ENCODE results near the gene PWWP2A.
"Not testable (repeated sequence)": the region's sequence is repeated elsewhere in the genome, so short reads cannot be mapped to it uniquely, and the experiment has no call there.

PWWP2A gene

DNA sequence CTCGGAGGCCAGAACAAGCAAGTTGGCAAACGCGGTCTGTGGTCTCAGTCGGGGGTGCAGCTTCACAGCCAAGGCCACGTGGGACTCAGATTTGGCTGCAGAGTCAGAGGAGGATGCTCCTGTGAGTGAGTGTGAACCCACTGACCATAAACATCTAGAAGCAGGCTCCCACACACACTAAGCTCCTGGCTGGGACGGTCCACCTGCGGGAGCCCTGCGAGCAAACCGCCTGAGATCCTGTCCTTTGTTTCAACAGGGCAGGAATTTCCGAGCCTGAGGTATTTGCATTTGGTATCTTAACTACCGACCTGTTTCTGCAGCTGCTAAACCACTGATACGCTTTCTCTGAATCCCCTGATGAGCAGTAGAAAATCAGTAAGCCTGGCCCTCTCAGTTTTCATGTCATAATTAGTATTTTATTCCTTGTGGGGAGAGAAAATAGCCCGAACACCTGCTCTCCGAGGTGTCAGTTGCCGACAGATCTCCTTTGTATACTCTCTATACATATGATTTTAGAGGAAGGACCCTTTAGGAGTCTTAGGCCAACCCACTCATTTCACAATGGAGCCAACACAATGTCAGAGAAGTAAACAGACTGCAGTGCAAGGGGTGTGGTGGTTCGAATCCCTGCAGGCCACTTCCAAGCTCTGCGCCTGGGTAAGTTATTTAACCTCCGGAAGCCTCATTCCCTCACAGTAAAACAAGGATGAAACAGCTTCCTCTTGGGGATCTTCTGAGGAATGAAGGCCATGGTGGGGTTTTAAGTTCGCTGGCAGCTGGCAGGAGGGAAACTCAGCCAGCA, 40.9 kb upstream of the PWWP2A start:
- DNase-seq (ENCODE audit: insufficient read length, low spot score) (no peak), FAIRE-seq (peak; percentile 69)
- TF ChIP-seq SPI1 (IDR thresholded peaks at IDR 0.05; ENCODE audit: low read depth, low read length): no peak
- TF ChIP-seq POU2F2 (IDR thresholded peaks at IDR 0.05; ENCODE audit: low read depth, low read length): no peak
- TF ChIP-seq TAF1 (IDR thresholded peaks at IDR 0.05; ENCODE audit: low read depth, low read length): no peak
- TF ChIP-seq PAX5 (IDR thresholded peaks at IDR 0.05; ENCODE audit: insufficient read depth, low read length, severe bottlenecking): no peak
- TF ChIP-seq POLR2A (IDR thresholded peaks at IDR 0.05; ENCODE audit: low read depth, low read length): no peak
- TF ChIP-seq POLR2AphosphoS5 (IDR thresholded peaks at IDR 0.05; ENCODE audit: low read depth, low read length): no peak

DNA sequence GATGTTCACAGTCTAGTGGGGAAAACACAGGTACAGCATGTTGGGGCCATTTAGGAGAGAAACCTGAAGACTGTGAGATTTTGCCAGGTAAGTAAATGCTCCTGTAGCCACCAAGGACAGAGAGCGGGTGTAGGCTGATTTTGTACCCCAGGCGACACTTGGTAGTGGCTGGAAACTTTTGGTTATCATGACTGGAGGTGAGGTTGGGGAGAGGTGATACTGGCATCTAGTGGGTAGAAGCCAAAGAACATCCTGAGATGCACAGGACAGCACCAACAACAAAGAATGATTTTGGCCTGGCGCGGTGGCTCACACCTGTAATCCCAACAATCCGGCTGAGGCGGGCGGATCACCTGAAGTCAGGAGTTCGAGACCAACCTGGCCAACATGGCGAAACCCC, 38.8 kb upstream of the PWWP2A start:
- DNase-seq (ENCODE audit: insufficient read length, low spot score): no peak
- no peak for FAIRE-seq
- TF ChIP-seq POLR2AphosphoS5 (IDR thresholded peaks at IDR 0.05; ENCODE audit: low read depth, low read length) (no peak), POU2F2 (IDR thresholded peaks at IDR 0.05; ENCODE audit: low read depth, low read length) (no peak), TAF1 (IDR thresholded peaks at IDR 0.05; ENCODE audit: low read depth, low read length) (no peak), SPI1 (IDR thresholded peaks at IDR 0.05; ENCODE audit: low read depth, low read length) (no peak), POLR2A (IDR thresholded peaks at IDR 0.05; ENCODE audit: low read depth, low read length) (no peak), PAX5 (IDR thresholded peaks at IDR 0.05; ENCODE audit: insufficient read depth, low read length, severe bottlenecking) (no peak)

DNA sequence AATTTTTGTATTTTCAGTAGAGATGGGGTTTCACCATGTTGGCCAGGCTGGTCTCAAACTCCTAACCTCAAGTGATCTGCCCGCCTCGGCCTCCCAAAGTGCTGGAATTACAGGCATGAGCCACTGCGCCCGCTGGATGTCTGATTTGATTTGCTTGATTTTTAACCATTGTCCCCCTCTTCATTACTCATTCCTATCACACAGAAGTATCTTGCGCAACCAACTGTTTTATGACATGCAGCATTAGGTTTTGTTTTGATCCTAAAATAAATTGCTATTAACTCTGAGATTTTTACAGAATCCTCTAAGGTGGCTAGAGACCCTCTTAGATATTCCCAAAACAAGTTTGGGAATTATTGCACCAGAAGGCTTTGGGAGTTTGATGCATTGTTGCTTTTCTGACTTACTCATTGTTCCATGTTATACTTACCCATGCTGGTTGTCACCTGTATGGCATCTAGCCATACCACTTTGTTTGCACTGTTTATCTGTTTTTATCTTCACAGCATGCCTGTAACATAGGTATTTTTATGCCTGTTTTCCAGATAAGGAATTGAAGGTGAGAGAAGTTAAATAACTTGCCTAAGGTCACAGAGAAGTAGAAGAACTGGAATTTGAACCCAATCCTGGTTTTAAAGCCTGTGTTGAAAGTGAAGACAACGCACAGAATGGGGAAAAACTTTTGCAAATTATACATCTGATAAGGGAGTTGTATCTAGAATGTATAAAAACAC, 35.9 kb upstream of the PWWP2A start:
- no peak for TF ChIP-seq POLR2A (IDR thresholded peaks at IDR 0.05; ENCODE audit: low read depth, low read length)
- no peak for TF ChIP-seq POU2F2 (IDR thresholded peaks at IDR 0.05; ENCODE audit: low read depth, low read length)
- TF ChIP-seq TAF1 (IDR thresholded peaks at IDR 0.05; ENCODE audit: low read depth, low read length): no peak
- TF ChIP-seq SPI1 (IDR thresholded peaks at IDR 0.05; ENCODE audit: low read depth, low read length): no peak
- TF ChIP-seq PAX5 (IDR thresholded peaks at IDR 0.05; ENCODE audit: insufficient read depth, low read length, severe bottlenecking): no peak
- TF ChIP-seq POLR2AphosphoS5 (IDR thresholded peaks at IDR 0.05; ENCODE audit: low read depth, low read length): no peak
- no peak for FAIRE-seq
- DNase-seq (ENCODE audit: insufficient read length, low spot score): no peak

DNA sequence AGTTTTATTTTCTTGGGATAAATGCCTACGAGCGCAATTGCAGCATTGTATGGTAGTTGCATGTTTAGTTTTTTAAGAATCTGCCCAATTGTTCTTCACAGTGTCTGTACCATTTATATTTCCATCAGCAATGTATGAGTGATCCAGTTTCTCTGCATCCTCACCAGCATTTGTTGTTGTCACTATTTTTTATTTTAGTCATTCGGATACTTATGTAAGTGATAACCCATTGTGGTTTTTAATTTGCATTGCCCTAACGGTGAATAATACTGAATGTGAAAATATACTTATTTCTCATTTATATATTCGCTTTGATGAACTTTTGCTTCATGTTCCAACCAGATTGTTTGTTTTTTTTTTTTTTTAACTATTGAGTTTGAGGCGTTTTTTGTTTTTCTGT, 33.7 kb upstream of the PWWP2A start:
- FAIRE-seq (no peak), DNase-seq (ENCODE audit: insufficient read length, low spot score) (no peak)
- TF ChIP-seq PAX5 (IDR thresholded peaks at IDR 0.05; ENCODE audit: insufficient read depth, low read length, severe bottlenecking): no peak
- no peak for TF ChIP-seq POLR2AphosphoS5 (IDR thresholded peaks at IDR 0.05; ENCODE audit: low read depth, low read length)
- TF ChIP-seq POU2F2 (IDR thresholded peaks at IDR 0.05; ENCODE audit: low read depth, low read length): no peak

DNA sequence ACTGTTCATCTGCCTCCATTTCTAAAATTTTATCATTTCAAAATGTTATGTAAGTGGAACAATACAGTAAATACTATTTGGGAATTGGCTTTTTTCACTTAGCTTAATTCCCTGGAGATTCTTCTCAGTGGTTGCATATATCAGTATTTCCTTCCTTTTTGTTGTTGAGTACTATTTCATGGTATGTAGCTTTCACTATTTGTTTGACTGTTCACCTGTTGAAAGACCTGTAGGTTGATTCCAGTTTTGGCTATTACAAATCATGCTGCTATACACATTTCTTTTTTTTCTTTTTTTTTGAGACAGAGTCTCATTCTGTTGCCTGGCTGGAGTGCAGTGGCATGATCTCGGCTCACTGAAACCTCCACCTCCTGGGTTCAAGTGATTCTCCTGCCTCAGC, 33.0 kb upstream of the PWWP2A start:
- FAIRE-seq (peak; percentile 5), DNase-seq (ENCODE audit: insufficient read length, low spot score) (no peak)
- TF ChIP-seq POLR2AphosphoS5 (IDR thresholded peaks at IDR 0.05; ENCODE audit: low read depth, low read length) (no peak), SPI1 (IDR thresholded peaks at IDR 0.05; ENCODE audit: low read depth, low read length) (no peak), TAF1 (IDR thresholded peaks at IDR 0.05; ENCODE audit: low read depth, low read length) (no peak), PAX5 (IDR thresholded peaks at IDR 0.05; ENCODE audit: insufficient read depth, low read length, severe bottlenecking) (no peak), POU2F2 (IDR thresholded peaks at IDR 0.05; ENCODE audit: low read depth, low read length) (no peak), POLR2A (IDR thresholded peaks at IDR 0.05; ENCODE audit: low read depth, low read length) (no peak)

DNA sequence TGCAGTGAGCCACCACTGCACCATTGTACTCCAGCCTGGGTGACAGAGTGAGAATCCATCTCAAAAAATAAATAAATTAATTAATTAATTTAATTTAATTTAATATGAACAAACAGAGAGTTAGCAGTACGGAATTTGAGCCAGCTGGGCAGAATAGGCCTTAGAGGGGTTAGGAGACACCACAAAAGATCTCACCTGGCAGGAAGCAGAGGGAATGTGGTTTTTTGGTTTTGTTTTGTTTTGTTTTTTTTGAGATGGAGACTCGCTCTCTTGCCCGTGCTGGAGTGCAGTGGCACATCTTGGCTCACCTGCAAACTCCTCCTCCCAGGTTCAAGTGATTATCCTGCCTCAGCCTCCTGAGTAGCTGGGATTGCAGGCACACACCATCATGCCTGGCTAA, 31.8 kb upstream of the PWWP2A start:
- TF ChIP-seq PAX5 (IDR thresholded peaks at IDR 0.05; ENCODE audit: insufficient read depth, low read length, severe bottlenecking) (no peak), SPI1 (IDR thresholded peaks at IDR 0.05; ENCODE audit: low read depth, low read length) (no peak), POU2F2 (IDR thresholded peaks at IDR 0.05; ENCODE audit: low read depth, low read length) (no peak), POLR2A (IDR thresholded peaks at IDR 0.05; ENCODE audit: low read depth, low read length) (no peak), TAF1 (IDR thresholded peaks at IDR 0.05; ENCODE audit: low read depth, low read length) (no peak), POLR2AphosphoS5 (IDR thresholded peaks at IDR 0.05; ENCODE audit: low read depth, low read length) (no peak)
- no peak for DNase-seq (ENCODE audit: insufficient read length, low spot score)
- no peak for FAIRE-seq

DNA sequence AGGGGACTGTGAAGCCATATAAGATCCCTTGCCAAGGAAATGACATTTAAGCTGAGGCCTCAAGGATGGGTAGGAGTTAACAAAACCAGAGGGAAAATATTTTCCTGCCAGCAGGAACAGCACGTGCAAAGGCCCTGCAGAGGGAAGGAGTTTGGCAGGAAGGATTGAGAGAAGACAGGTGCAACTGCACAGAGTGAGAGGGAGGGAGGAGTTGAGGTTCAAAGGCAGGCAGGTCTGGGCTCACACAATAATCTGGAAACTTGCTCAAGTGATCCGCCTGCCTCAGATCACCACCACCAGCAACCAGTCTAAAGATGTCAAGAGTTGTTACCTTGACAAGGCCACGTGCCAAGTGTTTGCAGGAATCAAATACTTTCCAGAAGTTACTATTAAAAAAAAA, 31.1 kb upstream of the PWWP2A start:
- DNase-seq (ENCODE audit: insufficient read length, low spot score) (no peak), FAIRE-seq (no peak)
- TF ChIP-seq SPI1 (IDR thresholded peaks at IDR 0.05; ENCODE audit: low read depth, low read length) (no peak), POLR2A (IDR thresholded peaks at IDR 0.05; ENCODE audit: low read depth, low read length) (no peak), TAF1 (IDR thresholded peaks at IDR 0.05; ENCODE audit: low read depth, low read length) (no peak), PAX5 (IDR thresholded peaks at IDR 0.05; ENCODE audit: insufficient read depth, low read length, severe bottlenecking) (no peak), POU2F2 (IDR thresholded peaks at IDR 0.05; ENCODE audit: low read depth, low read length) (no peak), POLR2AphosphoS5 (IDR thresholded peaks at IDR 0.05; ENCODE audit: low read depth, low read length) (no peak)

DNA sequence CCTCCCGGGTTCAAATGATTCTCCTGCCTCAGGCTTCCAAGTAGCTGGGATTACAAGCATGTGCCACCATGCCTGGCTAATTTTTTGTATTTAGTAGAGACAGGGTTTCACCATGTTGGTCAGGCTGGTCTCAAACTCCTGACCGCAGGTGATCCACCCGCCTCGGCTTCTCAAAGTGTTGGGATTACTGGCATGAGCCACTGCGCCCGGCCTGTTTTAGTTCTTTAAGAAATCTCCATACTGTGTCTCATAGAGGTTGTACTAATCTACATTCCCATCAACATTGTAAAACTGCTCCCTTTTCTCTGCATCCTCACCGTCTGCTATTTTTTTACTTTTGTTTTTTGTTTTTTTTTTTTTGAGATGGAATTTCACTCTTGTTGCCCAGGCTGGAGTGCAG, 25.2 kb upstream of the PWWP2A start:
- DNase-seq (ENCODE audit: insufficient read length, low spot score): not testable (repeated sequence)

DNA sequence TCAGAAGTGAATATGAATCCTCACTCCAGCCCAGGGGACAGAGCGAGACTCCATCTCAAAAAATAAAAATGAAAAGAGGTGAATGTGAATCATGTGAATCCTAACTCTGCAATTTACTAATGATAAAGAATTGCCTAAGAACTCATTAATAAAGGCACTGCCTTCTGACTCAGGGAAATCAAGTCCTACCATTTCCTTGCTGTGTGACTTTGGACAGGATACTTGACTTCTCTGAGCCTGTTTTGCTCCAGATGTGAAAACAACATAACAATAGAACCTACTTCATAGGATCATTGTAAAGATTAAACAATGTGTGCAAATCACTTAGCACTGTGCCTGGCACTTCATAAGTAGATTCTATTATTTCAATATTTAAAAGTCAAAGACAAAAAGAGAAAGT, 15.1 kb upstream of the PWWP2A start:
- TF ChIP-seq PAX5 (IDR thresholded peaks at IDR 0.05; ENCODE audit: insufficient read depth, low read length, severe bottlenecking) (no peak), POLR2A (IDR thresholded peaks at IDR 0.05; ENCODE audit: low read depth, low read length) (no peak), SPI1 (IDR thresholded peaks at IDR 0.05; ENCODE audit: low read depth, low read length) (no peak), POU2F2 (IDR thresholded peaks at IDR 0.05; ENCODE audit: low read depth, low read length) (no peak), POLR2AphosphoS5 (IDR thresholded peaks at IDR 0.05; ENCODE audit: low read depth, low read length) (no peak), TAF1 (IDR thresholded peaks at IDR 0.05; ENCODE audit: low read depth, low read length) (no peak)
- no peak for FAIRE-seq
- no peak for DNase-seq (ENCODE audit: insufficient read length, low spot score)

More for the DNA sequence above, 25.2 kb upstream of the PWWP2A start:
- FAIRE-seq: not testable (repeated sequence)
